ENCODE data around the gene PRDM8.
"Not testable (repeated sequence)": the region's sequence is repeated elsewhere in the genome, so short reads cannot be mapped to it uniquely, and the experiment has no call there.

PRDM8 gene

DNA sequence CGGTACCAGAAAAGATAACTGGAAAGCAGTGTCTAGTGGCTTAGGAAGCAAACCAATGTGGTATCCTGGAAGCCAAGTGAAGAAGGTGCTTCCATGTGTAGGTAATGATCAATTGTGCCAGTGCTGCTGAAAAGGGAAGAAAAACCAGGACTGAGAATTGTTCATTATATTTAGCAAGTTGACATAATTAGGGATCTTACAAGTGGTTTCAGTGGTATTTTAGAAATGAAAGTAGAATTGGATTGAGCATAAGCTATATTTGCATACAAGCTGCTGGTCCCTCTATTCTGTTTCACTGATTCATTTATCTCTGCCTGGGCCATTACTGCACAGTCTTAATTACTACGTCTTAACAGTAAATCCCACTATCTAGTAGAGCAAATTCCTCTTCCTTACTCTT, 32.3 kb downstream of the PRDM8 start:
- no peak for DNase-seq (ENCODE audit: low read depth)

DNA sequence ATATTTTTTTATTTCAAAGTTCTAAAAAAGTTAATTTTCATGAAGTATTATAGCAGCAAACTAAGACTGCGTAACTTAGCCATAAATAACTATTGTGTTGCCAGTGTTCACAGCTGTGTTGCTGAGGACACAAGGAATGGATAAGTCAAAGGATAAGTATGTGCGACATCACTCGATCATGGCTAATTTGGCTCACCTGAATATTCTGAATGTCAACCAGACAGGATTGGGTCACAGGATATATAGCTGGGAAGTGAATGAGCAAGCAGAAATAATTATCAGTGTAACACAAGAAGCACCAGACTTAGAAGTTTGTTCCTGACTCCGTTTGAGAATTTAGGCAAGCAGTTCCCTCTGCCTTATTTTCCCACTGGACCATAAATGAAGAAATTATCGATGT, 33.9 kb downstream of the PRDM8 start:
- DNase-seq (ENCODE audit: low read depth): no peak

DNA sequence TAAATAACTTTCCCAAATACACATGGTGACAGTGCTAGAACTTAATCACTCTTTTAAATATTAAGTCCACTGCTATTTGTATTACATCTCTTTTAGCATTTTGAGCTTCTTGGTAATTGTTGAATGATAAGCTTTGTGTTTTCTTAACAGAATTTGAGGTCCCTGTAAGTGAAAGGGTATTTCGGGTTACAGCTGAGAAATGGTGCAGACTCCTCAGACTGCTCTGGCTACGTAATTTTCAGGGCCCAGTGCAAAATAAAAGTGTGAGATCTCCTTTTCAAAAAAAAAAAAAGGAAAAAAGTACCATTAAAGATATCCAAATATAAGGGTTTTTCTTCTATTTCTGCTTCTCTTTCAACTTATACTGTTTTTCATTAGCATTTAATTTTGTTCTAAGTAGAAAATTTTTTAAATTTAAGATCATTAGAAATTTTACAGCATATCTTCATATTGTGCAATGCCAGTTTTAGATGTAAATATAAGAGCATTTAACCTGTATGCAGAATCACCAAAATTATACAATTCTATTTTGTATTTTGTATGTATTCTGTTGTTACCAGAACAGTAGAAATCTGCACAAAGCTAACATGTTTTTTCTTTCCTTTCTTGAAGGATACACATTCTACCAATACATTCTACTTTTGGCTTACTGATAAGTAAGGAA, 35.5 kb downstream of the PRDM8 start:
- DNase-seq (ENCODE audit: low read depth): no peak

DNA sequence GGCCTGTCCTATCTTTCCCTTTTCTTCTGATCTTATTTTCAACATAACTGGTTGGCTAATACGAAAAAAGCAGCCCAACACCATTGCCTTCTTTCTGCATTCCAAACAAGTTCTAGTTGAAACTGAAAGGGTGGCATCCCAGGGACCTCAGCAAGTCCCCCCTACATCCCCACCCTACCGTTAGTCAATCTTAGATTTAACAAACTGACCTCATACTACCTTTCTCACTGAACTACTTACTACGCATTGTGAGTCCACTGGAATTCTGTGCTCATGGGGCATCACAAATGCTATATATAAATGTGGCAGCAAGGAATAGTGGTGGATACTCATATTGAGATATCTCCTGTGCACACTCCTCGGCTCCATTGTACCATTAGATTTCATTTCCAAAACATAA, 36.1 kb downstream of the PRDM8 start:
- no peak for DNase-seq (ENCODE audit: low read depth)

DNA sequence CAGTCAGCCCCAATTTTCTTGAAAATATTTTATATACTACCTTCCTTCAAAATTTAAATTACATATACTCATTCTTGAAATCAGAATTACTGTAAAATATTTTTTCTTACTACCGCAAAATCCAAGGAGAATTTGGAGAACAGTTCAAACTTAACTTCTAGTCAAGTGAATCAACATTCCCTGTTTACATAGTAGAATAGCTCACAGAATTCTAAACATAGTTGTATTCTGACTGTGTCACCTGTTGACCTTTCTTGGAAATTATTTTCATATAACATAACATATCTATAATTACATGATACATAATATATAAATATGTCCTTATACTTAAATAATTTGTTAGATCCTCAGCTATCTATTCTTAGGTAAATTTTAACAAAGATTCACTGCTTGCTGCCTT, 38.1 kb downstream of the PRDM8 start:
- DNase-seq (ENCODE audit: low read depth): peak; percentile 70

DNA sequence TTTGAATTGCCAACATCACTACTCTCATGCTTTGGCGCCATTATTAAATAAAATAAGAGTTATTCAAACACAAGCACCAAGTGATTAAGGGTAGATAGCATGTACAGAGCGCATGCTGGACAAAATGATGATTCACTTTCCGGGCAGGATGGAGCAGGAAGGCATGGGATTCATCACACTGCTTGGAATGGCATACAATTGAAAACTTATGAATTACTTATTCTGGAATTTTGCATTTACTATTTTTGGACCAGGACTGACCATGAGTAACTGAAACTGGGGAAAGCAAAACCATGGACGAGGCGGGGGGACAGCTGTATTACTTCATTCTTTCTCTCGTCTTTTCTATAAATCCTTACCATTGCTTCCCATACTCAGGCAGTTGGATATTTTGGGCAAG, 40.7 kb downstream of the PRDM8 start:
- DNase-seq (ENCODE audit: low read depth): peak; percentile 97

DNA sequence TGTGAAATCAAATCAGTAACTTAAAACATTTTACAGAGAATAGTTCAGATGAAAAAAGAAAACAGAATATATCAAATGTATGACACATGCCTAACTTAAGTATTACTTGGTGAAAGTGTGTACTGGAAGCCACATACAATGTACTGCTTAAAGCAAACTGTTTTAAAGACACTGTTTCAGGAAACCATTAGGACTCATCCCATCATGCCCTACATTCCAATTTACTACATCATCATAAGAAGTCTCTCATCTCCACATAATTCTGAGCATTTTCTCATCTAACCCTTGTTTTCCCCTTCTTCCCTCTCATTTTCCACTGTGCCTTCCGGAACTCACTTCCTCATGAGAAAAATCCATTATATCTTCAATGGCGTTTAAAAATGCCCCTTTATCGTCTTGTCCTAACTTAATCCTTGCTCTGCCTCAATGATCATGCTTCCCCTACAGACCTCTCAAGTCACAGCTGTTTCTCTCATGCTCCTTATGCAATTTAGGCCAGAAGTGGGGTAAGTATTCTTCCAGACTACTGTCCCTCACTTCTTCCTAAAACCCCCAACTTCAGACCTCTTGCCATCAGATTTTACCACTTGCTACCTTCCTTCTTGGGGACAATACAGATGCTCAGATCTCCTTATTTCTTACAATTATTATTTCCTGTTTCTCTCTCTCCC, 42.3 kb downstream of the PRDM8 start:
- DNase-seq (ENCODE audit: low read depth): peak; percentile 88

DNA sequence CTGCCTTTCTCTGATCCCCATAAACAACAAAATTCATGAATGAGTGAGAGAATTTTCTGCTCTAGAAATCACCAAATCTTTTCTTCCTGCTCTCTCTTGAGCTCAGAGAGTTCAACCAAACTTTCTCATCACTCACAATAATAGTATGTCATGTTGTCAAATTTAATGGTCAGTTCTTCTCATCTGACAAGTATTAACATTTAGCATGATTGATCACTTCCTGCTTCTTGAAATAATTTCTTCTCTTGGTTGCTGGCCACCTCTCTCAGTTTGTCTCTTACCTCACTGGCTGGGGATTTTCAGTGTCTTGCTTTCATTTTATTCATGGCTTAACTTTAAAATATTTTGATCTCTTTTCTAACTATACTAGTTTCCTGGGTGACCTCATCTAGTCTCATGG, 43.7 kb downstream of the PRDM8 start:
- peak; percentile 63 for DNase-seq (ENCODE audit: low read depth)

DNA sequence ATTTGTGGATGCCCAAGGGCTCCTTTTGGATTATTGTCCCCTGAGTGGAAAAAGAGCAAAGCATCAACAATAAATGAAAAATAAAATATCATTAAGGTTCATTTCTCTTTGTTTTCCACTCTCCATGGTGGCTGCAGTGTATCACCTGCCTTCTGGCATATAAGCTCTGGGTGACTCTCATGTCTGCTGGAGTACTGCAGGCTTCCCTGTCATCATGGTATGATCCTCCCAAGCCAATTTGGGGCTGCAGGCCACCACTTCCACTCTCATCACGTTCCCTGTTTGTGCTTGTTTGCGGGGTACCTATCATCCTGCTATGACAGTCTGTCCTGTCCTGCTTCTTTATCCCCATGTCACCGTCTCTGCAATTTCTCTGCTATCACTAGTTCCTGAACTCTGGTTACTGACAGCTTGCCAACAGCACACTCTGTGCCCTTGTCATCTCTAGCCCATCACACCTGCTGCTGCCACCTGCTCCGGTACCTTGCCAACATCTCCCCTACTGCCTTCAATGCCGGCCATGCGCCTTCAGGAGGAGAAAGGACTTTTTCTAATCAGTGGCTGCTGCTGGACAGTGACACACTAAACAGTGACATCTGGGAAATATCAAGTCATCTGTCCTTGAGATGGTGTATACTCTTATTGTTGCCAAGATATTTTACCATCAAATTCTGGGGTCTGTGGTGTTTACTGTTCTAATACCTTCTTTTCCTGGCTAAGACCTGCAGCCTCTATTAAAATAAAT, 46.1 kb downstream of the PRDM8 start:
- DNase-seq (ENCODE audit: low read depth): no peak

DNA sequence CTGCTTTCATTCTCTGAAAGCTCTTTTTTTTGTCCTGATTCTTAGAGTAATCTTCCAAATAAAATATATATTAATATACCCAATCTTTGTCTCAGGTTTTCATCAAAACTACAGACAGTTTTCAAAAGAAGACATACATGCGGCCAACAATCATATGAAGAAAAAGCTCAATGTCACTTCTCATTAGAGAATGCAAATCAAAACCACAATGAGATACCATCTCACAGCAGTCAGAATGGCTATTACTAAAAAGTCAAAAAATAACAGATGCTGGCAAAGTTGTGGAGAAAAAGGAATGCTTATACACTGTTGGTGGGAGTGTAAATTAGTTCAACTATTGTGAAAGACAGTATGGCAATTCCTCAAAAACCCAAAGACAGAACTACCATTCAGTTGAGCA, 50.2 kb downstream of the PRDM8 start:
- not testable (repeated sequence) for DNase-seq (ENCODE audit: low read depth)

DNA sequence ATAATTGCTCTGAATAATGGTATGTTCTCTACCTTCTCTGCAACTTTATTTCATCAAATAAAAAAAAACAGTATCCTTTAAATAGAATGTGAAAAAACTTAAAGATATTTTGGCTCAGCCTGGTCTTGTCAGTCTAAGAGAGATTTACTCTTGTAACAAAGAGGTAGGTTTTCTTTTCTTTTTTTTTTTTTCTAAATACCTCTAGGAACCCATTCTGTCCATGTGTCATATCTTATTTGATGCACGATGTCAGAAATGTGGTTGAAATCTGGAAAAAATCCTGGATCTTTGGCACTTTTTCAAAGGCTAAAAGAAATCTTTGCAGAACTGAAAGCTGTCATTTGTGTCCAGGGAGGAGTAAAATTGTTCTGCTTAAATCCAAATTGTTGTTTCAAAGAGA, 51.8 kb downstream of the PRDM8 start:
- no peak for DNase-seq (ENCODE audit: low read depth)

DNA sequence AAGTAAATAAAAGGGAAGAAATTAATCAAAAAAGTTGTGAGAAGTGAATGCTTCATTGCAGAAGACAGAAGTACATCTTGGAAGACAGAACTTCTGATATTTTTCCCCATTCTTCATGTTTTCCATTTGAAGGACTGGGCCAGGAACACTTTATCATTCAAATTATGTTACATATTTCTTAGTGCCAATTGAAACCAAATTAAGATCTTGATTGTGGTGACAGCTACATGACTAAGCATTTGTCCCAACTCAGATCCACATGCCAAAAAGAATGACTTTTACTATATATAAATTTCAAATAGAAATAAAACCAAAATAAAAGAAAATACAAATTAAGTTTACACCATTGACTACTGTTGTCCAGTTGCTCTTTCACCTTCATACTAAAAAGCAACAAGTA, 55.1 kb downstream of the PRDM8 start:
- DNase-seq (ENCODE audit: low read depth): no peak

DNA sequence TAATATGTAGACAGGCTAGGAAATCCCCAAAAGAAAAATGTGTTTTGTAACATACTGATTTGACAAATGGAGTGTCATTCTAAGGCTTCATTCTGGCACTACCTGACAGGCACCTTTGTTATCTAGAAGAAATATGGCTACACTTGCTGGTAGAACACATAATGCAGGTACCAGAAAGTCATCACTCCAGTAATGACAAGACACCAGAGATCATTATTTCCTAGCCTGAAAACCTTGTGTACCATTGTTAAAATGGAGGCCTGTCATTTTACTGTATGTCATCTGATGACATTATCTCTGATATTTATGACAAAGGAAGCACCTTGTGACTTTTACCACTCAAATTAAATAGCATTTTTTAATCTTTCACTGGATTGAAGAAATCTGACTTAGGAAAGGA, 55.6 kb downstream of the PRDM8 start:
- no peak for DNase-seq (ENCODE audit: low read depth)

DNA sequence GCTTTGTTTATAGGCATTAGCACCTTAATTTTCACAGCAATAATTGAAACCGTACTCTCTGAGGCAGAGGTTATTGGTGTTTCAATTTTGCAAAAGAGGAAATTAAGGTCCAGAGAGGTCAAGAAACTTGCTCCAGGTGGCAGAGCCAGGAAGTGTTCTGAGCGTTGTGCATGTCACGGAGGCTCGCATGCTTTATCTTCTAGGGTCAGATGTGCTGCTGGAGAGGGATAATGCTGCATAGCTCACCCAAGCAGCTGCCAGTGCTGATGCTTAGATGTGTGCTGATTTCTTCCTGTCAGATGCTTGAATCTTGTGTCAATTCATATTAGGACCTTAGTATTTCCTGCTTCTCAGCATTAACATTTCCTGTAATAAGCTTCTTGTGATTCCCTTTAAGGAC, 56.2 kb downstream of the PRDM8 start:
- no peak for DNase-seq (ENCODE audit: low read depth)

Measured in EH (cell line).